GM18520 (cell line): ENCODE measurements around the gene MYOZ2.
"Not testable (repeated sequence)": the region's sequence is repeated elsewhere in the genome, so short reads cannot be mapped to it uniquely, and the experiment has no call there.

Experiments
- ATAC-seq: cut with Tn5 transposase; IDR thresholded peaks from one replicate; pipeline ENCODE4 v1.9.1; 2021; ENCODE audit not compliant: unreplicated experiment

Gene MYOZ2

DNA sequence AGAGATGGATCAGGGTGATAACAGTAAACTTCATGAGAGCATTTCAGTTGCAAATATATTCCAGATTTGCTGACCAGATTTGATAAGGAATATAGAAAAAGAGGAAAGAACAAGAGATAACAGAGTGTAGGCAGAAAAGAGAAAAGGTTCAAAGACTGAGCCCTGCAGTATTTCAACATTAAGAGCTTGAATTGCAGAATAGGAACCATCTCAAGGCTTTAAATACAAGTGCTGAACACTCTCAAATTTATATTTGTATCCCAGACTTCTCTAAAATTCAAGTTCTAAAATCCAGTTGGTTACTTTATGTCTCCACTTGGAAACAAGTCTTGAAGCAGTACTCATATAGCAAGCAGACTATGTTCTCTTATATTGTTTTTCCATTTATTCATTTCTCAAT lies 9.7 kb upstream of the MYOZ2 start:
- no peak for ATAC-seq

DNA sequence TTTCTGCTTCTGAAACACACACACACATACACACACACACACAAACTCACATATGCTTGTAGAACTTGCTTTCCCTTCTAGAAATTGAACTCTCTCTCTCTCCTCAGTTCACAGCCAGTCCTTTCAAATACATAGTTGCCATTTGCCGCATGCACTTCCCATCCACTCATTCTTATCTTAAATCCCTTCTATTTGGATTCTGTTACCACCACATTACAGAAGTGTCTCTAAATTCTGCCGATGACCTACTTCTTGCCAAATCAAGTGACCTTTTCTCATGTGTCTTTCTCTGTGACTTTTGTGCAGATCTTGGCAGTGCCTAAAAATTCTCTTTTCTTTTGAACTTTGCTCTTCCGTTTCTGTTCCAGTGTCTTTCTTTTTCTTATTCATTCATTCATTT lies 7.5 kb upstream of the MYOZ2 start:
- ATAC-seq = no peak

DNA sequence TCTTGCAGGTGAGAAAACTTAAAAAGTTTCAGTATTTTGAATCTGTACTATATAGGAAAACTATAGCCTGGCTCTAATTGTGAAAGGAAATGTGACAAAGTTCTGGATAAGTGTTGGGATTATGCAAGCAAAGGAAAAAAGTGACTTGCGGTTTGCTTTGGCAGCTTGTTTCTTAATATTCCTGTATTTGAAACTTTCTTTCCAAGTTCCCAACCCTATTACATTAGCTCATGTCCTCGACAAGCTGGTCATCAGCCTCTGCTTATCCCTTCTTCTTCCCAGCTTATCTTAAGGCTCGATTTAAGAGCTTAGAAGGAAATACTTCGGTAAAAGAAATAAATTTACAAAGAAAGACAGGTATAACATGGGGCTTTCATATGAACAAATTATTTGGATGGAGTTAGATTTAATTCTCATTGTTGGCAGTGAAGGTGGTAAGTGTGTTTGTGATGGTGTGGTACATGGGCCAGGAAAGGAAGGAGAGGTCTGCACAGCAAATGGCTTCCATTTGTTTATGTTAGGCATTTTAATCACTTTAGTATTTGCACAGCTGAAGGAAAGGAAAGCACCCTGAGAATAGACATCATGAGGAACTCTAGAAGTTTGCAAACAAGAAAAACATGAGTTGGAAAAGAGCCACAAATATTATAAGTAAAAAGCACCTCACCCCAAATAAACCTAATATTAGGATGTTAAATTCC lies 5.1 kb upstream of the MYOZ2 start:
- no peak for ATAC-seq

DNA sequence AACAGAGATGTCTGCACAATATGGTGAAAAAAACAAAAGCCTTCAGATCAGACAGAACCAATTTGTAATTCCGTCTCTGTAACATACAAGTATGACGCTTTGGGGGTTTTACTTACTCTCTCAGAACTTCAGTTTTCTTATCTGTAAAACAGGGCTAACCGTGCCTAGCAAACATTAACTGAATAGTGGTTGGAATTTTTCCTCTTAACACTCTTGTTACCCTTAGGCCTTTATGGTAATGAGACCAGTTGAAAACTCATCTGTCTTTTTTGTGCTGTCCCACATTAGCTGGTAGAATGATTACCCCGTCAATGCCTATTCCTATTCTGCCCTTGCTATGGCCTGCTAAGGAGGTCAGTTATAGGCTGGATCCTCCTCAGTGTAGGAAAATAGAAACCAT lies 4.5 kb upstream of the MYOZ2 start:
- ATAC-seq = no peak

DNA sequence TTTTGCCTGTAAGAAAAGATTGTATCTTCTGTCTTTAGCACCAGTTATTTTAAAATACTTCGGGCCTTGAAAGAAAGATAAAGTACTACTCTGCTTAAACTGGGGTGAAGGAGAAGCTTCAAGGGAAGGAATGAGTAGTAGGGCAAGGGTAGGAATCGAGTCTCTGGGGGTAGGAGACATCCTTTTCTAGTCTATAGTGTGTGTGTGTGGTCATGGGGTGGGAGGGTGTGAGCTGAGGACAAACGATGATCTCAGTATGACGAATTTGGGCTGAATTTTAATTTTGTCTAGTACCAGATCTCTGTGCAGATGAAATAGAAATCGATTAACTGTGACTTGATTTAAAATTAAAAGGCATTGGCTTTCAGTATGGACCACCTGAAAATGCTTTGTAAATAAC lies 3.3 kb upstream of the MYOZ2 start:
- no peak for ATAC-seq

DNA sequence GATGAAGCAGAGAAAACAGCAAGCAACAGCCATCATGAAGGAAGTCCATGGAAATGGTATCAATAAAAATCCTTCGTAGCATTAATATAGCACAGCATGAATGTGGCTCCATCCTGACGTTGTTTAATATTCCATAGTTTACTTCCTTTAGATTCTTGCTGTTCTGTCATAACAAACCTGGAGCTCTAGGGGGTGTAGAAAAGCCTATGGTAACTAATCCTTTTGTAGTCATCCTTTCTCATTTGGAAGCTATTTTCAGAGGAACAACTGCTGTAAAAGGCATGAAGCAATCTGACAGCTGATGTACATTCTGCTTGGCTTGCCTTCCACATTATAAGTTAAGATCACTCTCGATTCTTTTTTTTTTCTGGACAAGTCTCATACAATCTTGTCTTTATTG lies 914 bp downstream of the MYOZ2 start:
- no peak for ATAC-seq

DNA sequence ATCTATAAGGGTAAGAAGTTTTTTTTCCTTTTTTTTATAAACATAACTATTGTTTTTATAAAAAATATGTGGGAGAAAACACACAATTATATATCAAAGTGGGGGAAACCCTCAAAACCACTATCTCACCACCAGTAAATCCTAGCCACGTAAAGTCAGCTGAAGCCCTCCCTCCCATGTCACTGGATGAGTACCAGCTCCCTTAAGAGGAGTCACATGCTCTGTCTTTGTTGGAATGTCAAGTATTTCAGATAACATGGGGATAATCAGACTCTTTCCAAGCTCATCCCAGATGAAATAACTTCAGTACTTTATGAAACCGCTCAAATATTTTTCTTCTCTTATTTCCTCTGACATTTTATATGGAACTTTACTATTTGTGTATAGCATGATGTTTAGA lies 2.4 kb downstream of the MYOZ2 start:
- ATAC-seq = no peak

DNA sequence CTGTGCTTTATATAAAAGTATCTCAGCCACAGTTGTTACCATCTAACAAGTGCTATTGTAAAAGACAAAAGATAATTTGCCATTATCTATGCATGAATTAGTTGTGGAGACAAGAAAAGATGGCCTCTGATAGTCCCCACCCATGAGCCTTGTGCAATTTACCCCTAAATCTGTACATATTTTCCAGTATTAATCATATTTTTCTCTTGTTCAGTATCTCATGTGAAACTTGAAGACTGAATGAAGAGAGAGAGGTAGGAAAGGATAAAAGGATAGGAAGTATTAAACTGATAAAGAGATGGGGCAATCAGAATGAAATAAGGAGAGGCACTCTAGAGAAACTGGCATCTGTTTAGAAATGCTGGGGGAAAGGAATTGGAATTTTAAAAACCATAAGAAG lies 3.7 kb downstream of the MYOZ2 start:
- ATAC-seq = no peak

DNA sequence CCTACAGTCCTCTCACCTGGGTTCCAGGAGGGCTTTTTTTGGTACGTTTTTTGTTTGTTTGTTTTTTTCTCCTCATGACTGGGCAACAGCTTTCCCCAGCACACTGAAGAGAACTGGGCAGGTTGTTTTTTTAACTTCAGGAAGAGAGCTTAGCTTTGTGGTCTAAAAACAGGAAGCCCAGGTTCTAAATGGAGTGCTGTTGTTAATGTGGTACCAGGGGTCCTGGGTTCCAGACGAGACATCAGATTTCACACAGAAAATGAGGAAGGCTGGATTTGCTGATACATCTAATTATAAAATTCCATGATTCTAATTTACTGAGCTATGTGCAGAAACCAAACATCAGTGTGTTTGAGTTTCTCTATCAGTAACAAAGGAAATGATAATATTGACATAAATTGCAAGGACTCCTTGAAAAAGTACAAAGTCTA lies 4.2 kb downstream of the MYOZ2 start:
- no peak for ATAC-seq

DNA sequence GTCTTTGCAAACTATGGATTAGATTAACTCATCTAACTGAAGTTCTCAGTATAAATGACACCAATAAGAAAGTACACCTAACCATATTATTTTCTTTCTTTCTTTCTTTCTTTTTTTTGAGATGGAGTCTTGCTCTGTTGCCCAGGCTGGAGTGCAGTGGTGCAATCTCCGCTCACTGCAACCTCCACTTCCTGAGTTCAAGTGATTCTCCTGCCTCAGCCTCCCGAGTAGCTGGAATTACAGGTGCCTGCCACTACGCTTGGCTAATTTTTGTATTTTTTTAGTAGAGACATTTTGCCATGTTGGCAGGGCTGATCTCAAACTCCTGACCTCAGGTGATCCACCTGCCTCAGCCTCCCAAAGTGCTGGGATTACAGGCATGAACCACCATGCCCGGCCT lies 5.7 kb downstream of the MYOZ2 start:
- not testable (repeated sequence) for ATAC-seq

DNA sequence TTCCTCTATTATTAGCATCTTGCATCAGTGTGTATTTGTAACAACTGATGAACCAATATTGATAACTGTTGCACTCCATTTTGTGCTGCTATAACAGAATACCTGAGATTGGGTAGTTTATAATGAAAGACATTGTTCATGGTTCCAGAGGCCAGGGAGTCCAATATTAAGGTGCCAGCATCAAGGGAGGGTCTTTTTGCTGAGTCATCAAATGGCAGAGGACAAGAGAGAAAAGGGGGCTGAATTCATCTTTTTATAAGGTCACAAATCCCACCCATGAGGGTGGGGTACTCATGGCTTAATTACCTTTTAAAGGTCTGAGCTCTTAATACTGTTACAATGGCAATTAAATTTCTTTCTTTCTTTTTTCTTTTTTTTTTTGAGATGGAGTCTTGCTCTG lies 7.2 kb downstream of the MYOZ2 start:
- no peak for ATAC-seq

DNA sequence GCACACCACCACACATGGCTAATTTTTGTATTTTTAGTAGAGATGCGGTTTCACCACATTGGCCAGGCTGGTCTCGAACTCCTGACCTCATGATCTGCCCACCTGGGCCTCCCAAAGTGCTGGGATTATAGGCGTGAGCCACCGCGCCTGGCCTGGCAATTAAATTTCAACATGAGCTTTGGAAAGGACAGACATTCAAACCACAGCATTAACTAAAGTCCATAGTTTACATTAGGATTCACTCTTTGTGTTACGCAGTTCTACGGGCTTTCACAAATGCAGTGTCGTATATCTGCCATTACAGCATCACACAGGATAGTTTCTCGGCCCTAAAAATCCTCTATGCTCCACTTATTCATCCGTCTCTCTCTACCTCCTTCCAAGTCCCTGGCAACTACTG lies 7.7 kb downstream of the MYOZ2 start:
- ATAC-seq = not testable (repeated sequence)

DNA sequence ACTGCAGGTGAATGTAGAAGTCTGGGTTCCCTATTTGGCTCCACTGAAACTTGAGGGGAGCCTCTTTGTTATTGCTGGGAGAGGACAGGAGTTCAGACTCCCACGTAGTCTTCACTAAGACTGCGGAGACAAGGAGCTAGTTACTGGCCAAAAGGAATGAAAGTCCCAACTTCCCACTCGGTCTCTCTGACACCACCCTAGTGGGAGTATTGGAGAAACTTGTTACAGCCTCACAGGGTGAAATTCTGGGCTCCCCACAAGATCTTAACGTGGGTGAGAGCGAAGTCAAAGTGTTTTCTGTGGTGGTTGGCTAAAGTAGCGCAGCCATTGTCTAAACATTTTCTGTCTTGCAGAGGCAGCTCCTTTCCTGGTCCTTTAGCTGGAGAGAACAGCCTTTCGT lies 13.5 kb downstream of the MYOZ2 start:
- ATAC-seq = no peak

DNA sequence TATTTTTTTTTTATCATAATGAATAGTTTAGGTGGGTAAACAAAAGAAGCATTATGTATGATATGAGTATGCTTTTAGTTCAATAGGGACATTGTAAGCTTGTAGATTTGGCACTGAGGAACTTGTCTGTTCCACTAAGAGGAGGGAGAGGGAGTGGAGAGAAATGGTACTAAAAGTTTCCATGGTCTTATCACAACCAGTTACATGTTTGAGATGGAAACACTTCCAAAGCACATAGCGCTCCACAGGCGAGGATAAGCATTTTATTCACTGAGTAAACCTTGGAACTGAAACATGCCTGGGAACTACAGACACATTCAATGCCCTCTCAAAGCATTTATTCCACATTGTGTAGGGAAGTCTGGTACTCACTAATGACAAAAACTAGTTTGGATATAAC lies 15.5 kb downstream of the MYOZ2 start:
- ATAC-seq = no peak

DNA sequence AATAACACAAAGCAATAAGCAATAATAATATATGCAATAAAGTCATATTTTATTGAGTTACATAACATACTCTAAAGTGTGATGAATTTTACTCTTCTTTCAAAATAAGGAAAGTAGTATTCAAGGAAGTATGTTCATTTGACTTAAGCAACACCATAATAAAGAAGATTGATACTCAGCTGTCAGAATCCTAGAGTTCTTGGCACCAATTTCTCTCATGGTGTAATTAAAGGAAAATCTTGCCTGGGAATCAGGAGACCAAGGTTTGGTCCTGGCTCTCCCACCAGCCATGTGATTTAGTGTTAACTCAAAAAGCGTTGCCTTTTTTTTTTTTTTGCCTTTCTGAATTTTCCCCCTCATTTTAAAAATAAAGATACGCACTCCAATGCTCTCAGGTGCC lies 17.1 kb downstream of the MYOZ2 start:
- ATAC-seq = no peak

DNA sequence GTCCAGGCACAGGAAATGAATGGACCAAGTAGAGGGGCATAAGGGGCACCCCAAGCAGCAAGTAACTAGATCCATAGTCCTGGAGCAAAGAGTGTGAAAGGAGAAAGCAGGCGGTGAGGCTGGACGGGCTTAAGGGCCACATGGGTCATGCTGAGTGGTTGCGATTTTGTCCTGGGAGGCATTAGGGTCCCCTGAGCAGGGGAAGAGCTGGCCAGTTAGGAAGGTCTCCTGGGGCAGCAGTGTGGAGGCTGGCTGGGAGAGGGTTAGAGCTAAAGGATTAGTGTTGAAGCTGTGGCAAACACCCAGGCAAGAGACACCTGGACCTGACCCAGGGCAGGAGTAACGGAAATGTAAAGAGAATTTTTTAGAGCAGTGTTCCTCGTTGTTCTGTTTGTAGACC lies 26.5 kb downstream of the MYOZ2 start:
- ATAC-seq = no peak

DNA sequence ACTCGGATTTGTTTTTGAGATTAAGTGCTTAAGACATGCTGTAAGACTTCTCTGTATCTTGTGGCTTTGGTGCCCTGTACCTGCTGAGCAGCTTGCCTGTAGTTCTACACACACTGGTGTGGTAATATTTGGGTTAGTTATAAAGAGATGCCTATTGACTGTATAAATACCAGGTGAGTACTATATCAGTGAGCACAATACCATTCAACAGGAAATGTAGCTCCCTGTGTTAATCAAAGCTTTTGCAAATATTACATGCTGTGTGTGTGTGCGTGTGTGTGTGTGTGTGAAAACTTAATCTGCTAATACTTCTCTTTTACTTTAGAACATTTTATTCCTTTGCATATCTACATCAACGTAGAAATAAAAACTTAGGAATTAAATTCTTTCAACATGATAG lies 30.1 kb downstream of the MYOZ2 start:
- no peak for ATAC-seq

DNA sequence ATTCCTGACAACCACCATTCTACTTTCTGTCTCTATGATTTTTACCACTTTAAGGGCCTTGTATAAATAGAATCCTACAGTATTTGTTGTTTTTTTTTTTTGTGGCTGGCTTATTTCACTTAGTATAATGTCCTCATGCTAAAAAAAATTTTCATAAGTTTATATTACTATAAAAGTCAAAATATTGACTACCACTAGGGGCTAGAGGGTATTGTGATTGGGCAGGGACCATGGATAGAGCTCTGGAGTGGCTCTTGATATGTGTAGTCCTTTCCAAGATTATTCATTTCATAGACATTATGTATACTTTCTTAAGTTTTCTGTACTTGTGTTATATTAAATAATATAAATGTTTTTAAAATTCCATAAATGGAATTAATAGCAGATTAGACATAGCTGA lies 34.6 kb downstream of the MYOZ2 start:
- no peak for ATAC-seq

DNA sequence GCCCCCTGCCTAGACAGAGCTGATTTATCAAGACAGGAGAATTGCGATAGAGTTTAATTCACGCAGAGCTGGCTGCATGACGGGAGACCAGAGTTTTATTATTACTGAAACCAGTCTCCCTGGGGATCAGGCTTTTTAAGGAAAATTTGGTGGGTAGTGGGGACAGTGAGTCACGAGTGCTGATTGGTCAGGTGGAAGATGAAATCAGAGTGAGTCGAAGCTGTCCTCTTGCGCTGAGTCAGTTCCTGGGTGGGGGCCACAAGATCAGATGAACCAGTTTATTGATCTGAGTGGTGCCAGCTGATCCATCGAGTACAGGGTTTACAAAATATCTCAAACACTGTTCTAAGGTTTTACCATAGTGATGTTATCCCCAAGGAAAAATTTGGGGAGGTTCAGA lies 36.6 kb downstream of the MYOZ2 start:
- ATAC-seq = no peak

DNA sequence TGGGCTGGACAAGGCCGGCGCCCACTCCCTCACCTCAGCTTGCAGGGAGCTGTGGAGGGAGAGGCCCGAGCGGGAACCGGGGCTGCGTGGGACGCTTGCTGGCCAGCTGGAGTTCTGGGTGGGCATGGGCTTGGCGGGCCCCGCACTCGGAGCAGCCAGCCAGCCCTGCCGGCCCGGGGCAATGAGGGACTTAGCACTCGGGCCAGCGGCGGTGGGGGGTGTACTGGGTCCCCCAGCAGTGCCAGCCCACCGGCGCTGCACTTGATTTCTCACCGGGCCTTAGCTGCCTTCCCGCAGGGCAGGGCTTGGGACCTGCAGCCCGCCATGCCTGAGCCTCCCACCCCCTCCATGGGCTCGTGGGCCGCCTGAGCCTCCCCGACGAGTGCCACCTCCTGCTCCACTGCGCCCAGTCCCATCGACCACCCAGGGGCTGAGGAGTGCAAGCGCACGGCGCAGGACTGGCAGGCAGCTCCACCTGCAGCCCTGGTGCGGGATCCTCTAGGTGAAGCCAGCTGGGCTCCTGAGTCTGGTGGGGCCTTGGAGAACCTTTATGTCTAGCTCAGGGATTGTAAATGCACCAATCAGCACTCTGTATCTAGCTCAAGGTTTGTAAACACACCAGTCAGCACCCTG lies 38.2 kb downstream of the MYOZ2 start:
- ATAC-seq = not testable (repeated sequence)

DNA sequence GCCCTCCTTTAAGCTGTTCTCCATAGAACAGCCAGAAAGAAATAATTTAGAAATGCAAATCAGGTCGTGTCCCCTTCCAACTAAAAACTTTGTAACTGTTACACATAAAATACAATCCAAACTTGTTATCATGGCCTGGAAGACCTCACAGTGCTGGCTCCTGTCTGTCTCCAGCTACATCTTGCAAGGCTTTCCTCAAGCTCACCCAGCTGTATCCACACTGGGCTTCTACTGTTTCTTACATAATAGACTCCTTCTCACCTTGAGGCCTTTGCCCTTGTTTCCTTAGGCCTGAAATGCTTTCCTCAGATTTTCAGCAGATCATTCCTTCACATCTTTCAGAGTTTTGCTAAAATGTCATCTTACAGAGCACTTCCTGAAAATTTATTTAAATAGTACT lies 43.4 kb downstream of the MYOZ2 start:
- no peak for ATAC-seq

DNA sequence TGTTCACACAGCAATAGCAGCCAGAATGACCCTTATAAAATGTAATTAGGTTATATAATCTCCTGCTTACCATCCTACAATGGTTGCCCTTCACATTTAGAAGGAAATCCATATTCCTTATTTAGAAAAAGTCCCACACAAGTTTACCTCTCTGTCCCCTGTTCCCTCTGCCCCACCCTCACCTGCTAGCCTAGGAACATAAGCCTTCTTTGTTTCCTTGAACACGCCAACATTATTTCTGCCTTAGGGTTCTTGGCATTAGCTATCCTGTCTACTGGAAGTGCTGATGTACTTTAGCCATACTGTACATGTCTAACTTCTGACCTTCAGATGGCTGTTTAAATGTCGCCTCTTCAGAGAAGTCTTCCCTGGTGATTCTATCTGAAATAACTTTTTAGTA lies 48.5 kb downstream of the MYOZ2 start:
- no peak for ATAC-seq

DNA sequence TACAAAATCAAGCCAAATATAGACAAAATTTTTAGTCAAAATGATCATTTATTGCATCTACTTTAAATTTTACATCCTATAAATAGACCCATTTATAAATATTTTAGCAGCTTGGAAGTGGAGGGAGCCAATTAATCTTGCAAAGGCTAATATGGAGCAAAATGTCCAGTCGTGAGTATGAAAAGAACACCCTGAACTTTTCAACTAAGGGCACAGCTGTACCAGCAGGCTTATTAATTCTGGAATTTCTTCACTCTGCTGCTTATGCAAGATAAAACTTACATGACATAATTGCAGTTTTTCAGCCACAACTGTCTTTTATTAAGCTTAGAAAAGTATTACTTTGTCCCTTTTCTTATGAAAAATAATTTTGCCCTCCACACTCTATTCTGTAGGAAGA lies 54.0 kb downstream of the MYOZ2 start:
- ATAC-seq = no peak
